Endometrium (tissue), 2 donors: Measurements from ENCODE around the gene ABAT.
"Not testable (repeated sequence)": the region's sequence is repeated elsewhere in the genome, so short reads cannot be mapped to it uniquely, and the experiment has no call there.

Source experiments
- FAIRE-seq: peaks from 2 replicates; lab custom pipeline; 2012; peaks lifted over from hg19 to GRCh38; lab: Jason Lieb, UNC
- donor health status: control.
- donor health status: control.

The ABAT gene

GRCh38 chr16:8682551-8683259 lies 8.3 kb downstream of the ABAT start:
- FAIRE-seq = no peak

DNA sequence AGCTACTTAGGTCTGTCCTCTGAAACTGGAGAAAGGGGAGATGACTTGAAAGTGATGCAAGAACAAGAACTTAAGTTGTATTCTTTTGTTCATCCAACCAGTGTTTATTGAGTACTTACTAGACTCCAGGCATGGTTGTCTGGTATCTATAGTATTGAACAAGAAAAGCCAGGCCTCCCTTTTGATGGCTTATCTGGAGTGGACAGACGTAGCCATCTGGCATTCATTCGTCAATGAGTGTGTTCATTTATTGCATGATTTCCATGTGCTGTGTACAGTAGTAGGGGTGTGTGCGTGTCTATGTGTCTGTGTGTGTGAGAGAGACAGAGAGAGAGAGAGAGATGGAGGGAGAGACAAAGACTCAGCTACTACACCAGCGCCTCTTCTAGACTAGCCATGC lies 9.2 kb downstream of the ABAT start:
- no peak for FAIRE-seq

DNA sequence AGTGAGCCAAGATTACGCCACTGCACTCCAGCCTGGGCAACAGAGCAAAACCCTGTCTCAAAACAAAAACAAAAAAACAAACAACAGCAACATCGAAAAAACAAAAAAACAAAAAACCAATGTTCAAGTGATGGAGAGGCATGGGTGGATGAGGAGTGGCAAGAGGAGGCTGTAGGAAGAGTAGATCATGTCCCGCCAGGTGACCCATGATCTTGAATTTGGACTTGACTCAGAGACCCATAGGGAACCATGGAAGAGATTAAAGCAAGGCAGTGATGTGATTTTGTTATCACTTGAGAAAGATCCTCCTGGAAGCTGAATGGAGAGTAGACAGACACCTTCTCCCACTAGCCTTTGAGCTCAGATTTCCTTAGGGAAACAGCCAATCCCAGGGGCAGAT lies 11.2 kb downstream of the ABAT start:
- no peak for FAIRE-seq

DNA sequence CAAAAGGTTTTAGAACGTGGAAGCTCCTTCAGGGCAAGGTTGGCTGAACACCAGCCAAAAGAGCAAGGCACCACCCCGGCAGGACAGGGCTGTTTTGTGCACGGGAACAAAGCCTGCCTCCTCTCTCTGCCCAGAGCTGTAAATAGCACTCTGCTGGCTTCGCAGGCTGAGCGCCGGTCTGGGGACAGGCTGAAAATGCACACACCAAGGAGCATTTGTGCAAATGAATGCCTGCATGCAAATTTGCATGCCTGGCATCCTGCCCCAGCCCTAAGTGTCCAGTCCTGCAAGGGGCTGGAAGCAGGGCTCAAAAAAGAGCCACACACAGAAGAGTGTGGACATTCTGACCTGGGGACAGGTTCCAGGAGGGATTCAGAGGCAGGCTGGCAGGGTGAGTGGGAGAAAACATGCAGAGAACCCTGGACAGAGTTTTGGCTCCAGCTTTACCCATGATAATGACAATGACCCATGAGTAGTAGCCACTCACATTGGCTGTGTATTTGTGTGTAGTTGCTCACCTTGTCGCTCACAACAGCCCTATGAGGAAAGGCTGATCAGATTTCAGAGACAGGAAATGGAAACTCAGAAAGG lies 11.7 kb downstream of the ABAT start:
- no peak for FAIRE-seq

DNA sequence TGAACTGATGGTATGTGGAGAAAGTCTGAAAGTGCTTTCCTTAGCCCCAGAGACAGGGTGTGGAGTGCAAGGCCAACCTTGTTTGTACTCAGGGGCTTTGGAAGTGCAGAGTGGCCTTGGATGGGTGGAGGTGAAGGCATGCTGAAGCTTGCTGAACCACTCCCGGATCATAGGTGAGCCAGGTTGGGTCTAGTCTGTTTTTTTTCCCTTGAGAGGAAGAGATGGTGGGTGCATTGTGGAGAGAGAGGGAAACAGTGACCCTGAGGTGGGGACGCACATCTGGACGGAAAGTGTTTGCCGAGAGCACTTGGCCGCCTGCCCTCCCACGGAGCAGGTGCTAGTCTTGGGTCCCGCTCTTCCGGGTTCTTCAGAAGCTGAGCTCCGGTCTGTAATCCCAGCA lies 12.5 kb downstream of the ABAT start:
- no peak for FAIRE-seq

DNA sequence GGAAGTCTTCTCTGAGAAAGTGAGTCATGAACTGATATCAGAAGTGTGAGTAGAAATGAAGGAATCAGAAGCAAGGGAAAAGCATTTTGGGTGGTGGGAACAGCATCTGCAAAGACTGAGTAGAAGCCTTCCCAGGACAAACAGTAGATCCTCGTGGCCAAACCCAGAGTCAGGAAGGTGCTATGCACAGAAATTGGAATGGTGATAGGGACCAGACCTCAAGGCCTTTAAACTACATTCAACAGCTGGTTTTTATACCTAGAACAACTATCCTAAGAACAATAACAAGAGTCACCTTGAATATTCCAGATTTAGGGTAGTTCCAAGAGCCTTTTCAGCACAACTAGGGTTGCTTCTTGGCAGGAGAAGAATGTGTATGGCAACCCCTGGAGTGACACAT lies 15.3 kb downstream of the ABAT start:
- no peak for FAIRE-seq

- no peak for FAIRE-seq
Observed at GRCh38 chr16:8691728-8692127, 17.3 kb downstream of the ABAT start.

- FAIRE-seq = no peak
Observed at GRCh38 chr16:8694795-8695728, 20.6 kb downstream of the ABAT start.

- FAIRE-seq = no peak
Observed at GRCh38 chr16:8696880-8697279, 22.5 kb downstream of the ABAT start.

GRCh38 chr16:8697965-8698364 lies 23.5 kb downstream of the ABAT start:
- no peak for FAIRE-seq

DNA sequence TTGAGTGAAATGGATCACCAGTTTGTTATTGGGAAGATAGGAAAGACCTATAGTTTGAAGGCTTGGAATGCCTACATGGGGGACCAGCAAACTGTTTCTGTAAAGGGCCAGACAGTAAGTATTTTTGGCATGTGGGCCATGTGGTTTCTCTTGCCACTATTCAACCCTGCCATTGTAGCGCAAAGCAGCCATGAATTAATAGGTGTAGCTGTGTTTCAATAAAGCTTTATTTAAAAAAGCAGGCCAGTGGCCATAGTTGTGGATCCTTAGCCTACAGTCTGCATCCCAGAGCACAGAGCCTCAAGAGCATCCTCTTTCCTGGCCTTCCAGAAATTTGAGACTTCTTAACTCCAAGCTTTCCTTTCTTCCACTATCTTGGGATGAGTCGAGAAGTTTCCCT lies 29.3 kb downstream of the ABAT start:
- no peak for FAIRE-seq

- no peak for FAIRE-seq
Observed at GRCh38 chr16:8704098-8704497, 29.7 kb downstream of the ABAT start.

- not testable (repeated sequence) for FAIRE-seq
Observed at GRCh38 chr16:8705100-8705822, 30.8 kb downstream of the ABAT start.

DNA sequence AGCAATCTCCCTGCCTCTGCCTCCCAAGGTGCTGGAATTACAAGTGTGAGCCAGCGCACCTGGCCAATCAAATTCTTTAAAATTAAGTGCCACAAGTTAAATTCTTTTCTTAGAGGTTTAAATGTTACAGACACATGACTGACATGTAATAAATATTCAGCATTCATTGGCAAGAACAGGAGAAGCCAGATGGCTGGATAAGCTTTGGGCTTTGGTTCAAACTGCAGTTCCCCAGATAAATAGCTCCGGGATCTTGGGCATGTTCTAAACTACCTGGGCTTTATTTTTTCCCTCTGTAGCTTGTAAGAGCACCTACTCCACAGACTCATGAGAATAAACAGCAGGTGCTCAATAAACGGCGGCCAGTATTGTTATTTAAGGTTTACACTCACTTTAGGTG lies 34.1 kb downstream of the ABAT start:
- FAIRE-seq = no peak

DNA sequence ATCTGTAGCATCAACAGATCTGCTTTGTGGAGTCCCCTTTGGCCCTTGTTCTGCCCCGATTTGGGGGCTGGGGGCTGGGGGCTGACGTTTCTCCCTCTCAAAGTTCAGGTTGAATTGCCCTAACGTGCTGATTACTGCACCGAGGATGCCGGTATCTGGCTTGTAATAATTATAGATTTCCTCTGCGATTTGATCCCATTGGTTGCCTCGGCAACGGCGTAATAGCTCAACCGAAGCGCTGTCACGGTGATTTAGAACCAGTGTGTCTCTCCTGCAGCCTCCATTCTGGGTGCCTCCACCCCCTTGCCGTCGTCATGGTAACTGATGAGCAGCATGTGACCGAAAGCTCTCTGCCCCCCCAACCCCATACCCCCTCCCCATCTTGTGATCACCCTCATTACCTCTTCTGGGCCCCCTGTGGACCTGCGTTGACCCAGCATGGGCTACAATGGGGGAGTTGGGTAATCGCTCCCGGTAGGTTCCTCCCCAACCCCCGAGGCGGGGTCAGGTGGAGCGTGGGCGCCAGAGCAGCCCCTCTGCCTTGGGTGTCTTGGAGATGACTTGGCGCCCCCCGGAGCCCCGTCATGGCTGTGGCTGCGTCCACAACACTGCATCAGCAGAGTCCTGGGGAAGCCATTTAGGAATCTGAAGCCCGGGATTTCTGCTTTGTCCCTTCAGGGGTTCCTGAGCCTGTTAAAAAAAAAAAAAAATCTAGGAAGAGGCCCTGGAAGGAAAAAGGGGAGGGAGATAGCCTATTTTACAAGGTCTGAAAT lies 38.4 kb downstream of the ABAT start:
- FAIRE-seq = no peak

GRCh38 chr16:8713635-8714172 lies 39.3 kb downstream of the ABAT start:
- FAIRE-seq = no peak

GRCh38 chr16:8714174-8714573 lies 39.8 kb downstream of the ABAT start:
- no peak for FAIRE-seq

DNA sequence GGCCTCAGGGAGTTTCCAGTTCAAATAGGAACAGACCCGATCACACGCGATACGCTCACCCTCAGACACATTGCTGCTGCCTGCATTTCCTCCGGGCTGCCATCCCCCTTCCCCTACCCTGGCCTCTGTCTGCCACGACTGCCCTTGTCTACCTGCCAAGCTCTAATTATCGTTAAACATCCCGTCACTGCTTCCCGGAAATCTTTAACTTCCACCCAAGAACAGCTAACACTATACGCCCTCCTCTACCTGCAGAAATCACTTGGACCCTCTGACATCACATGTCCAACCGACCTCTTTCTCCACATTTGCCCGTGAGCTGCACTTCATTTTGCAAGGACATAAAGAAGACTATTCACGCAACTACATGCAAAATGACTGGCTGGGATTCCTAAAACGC lies 40.4 kb downstream of the ABAT start:
- FAIRE-seq = no peak

DNA sequence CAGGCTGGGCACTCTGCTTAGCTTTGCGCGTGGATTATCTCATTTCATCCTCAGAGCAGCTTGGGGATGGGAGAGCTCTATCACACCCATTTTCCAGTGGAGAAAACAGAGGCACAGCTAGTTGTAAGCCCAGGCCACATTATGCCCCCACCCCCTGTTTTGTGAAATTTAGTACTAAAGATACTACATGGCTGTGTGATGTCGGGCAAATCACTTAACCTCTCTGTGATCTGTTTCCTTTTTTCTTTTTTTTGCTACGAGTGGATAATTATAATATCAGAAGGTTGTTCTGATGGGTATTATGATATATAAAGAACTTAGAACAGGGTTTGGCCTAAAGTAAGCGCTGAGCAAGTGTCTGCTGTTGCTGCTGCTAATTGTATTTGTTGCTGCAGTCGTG lies 41.6 kb downstream of the ABAT start:
- FAIRE-seq = no peak

GRCh38 chr16:8716592-8716991 lies 42.2 kb downstream of the ABAT start:
- FAIRE-seq = no peak

DNA sequence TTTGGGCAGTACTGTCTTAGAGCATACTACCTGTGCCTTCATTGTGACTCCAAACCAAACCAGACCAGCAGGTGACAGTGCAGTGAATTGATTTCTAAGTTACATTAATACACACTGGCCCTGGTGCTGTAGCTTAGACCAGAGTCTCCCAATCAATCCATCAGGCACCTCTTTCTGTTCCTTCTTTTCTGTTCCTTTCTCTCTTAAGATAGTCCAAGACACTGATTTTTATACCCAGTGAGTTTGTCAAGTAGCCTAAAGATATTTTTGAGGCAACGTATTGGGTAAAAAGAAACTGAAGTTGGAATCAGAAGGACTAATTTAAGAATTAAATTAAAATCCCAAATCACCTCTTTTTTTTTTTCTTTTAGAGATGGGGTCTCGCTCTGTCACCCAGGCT lies 43.1 kb downstream of the ABAT start:
- no peak for FAIRE-seq
